ENCODE data around the gene ZMYND12. TPM values are rescaled to one million over a fixed set of nuclear protein-coding genes. Genes with fewer than 3 reads are reported as not detected.

ZMYND12 gene
- total and polyA plus RNA-seq, 7 donors: 0.54 to 10.9 (median 1.0) TPM

GRCh38 chr1:42450061-42450460 is 5.8 kb downstream of the ZMYND12 start:
- Histone ChIP-seq H3K9me3 (no peaks in the 10 kb centered on the region), H3K36me3 (no peaks in the 10 kb centered on the region), H3K4me3 (no peak overlapping the region), H3K27me3 (no peaks in the 10 kb centered on the region), H3K4me1 (peaks cover 0 to under 1% (median 0%) of the 10 kb centered on the region in 4 donors), H3K27ac (no peak overlapping the region)
- DNase-seq: no peak
- TF ChIP-seq EP300 (IDR thresholded peaks at IDR 0.05) (no peak), CTCF (IDR thresholded peaks at IDR 0.05) (no peak), POLR2AphosphoS5 (IDR thresholded peaks at IDR 0.05) (no peak), POLR2A (IDR thresholded peaks at IDR 0.05) (no peak)
- intact Hi-C loops (cut with DNase I): loop anchor here (10.0 kb wide), 1 partner anchor 275 kb away; no protein-coding TSS in a partner anchor
- 77% methylated on average over 1 of the region's 1 CpG for WGBS, 2 donors

DNA sequence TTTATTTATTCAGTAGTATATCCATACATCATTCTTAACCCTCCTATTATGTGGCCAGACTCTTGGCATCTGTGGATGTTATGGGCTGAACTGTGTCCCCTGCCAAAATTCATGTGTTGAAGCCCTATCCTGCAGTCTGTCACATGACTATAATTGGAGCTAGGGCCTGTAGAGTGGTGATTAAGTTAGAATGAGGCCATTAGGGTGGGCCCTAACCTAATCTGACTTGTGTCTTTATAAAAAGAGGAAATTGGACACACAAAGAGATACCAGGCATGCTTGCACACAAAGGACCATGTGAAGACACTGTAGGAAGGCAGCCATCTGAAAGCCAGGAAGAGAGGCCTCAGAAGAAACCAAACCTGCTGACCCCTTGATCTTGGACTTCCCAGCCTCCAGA is 6.6 kb downstream of the ZMYND12 start:
- no peak for DNase-seq
- H3K4me1 ChIP-seq: no peaks in the 10 kb centered on the region
- no peaks in the 10 kb centered on the region for H3K27me3 ChIP-seq
- H3K36me3 ChIP-seq: no peaks in the 10 kb centered on the region
- H3K27ac ChIP-seq: no peak overlapping the region
- no peaks in the 10 kb centered on the region for H3K9me3 ChIP-seq
- intact Hi-C loops (cut with DNase I): no loop called here
- H3K4me3 ChIP-seq: no peak overlapping the region
- TF ChIP-seq POLR2AphosphoS5 (IDR thresholded peaks at IDR 0.05) (no peak), EP300 (IDR thresholded peaks at IDR 0.05) (no peak)

DNA sequence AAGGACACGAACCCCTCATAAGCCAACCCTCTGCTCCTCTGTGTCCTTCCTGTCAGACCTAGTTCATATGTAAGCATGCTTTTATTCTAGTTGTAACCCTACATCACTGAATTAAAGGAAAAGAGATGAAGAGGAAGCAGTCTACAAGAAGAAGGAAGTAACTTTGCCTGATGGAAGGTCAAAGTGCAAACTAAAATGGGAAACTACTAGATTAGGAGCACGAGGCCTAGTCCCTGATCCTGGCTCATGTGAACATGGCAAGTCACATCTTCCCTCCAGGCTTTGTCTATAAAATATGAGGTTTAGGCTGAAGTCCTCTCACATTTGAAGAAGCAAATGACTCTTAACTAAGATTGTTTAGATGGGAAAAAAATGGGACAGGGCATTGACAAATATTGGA is 13.2 kb downstream of the ZMYND12 start:
- intact Hi-C loops (cut with DNase I): no loop called here
- Histone ChIP-seq H3K9me3 (no peaks in the 10 kb centered on the region), H3K27ac (no peak overlapping the region), H3K4me1 (no peaks in the 10 kb centered on the region), H3K36me3 (no peaks in the 10 kb centered on the region), H3K4me3 (no peak overlapping the region), H3K27me3 (no peaks in the 10 kb centered on the region)
- 30 to 49% methylated on average over 2 of the region's 2 CpGs for WGBS, 2 donors
- TF ChIP-seq CTCF (IDR thresholded peaks at IDR 0.05) (no peak), EP300 (IDR thresholded peaks at IDR 0.05) (no peak), POLR2A (IDR thresholded peaks at IDR 0.05) (no peak), POLR2AphosphoS5 (IDR thresholded peaks at IDR 0.05) (no peak)
- no peak for DNase-seq

DNA sequence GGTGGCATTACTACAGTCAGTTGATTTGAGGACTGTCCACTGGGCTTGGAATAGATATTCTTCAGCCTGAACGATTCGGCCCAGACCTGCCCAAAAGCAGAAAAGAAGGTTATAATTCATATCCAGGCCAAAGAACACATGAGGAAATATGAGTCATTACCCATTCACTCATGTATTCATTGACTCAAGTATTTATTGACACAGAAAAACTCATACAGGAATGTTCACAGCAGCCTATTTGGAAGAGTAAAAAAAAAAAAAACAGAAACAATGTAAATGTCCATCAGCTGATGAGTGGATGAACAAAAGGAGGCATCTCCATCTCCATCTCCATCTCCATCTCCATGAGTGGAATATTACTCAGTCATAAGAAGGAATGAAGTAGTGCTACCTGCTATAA is 15.9 kb downstream of the ZMYND12 start:
- WGBS, 2 donors: 12 to 64% methylated on average over 2 of the region's 2 CpGs
- Histone ChIP-seq H3K36me3 (no peaks in the 10 kb centered on the region), H3K27me3 (no peaks in the 10 kb centered on the region), H3K4me1 (no peaks in the 10 kb centered on the region), H3K27ac (no peak overlapping the region), H3K9me3 (no peaks in the 10 kb centered on the region), H3K4me3 (no peak overlapping the region)
- intact Hi-C loops (cut with DNase I): no loop called here
- TF ChIP-seq POLR2AphosphoS5 (IDR thresholded peaks at IDR 0.05): no peak
- TF ChIP-seq CTCF (IDR thresholded peaks at IDR 0.05): no peak
- TF ChIP-seq POLR2A (IDR thresholded peaks at IDR 0.05): no peak
- TF ChIP-seq EP300 (IDR thresholded peaks at IDR 0.05): no peak
- DNase-seq: no peak

DNA sequence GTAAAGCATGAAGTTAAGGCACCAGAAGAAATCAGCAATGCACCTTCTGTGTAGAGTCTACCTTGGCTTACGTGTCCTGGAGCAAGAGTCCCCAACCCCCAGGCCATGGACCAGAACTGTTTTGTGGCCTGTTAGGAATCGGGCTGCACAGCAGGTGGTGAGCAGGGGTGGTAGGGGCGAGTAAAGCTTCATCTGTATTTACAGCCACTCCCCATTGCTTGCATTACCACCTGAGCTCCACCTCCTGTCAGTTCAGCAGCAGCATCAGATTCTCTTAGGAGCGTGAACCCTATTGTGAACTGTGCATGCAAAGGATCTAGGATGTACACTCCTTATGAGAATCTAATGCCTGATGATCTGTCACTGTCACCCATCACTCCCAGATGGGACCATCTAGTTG is 21.5 kb downstream of the ZMYND12 start:
- Histone ChIP-seq H3K4me3 (no peak overlapping the region), H3K9me3 (no peaks in the 10 kb centered on the region), H3K4me1 (no peaks in the 10 kb centered on the region), H3K27me3 (no peaks in the 10 kb centered on the region), H3K27ac (no peak overlapping the region), H3K36me3 (no peaks in the 10 kb centered on the region)
- TF ChIP-seq EP300 (IDR thresholded peaks at IDR 0.05): no peak
- no peak for TF ChIP-seq CTCF (IDR thresholded peaks at IDR 0.05)
- no peak for TF ChIP-seq POLR2AphosphoS5 (IDR thresholded peaks at IDR 0.05)
- TF ChIP-seq POLR2A (IDR thresholded peaks at IDR 0.05): no peak
- no peak for DNase-seq
- intact Hi-C loops (cut with DNase I): no loop called here
- 72 to 88% methylated on average over 4 of the region's 4 CpGs for WGBS, 2 donors

Data from sigmoid colon (tissue), 7 donors.